ENCODE results near the gene MTNR1B. TPM values are rescaled to one million over a fixed set of nuclear protein-coding genes. Genes with fewer than 3 reads are reported as not detected.

The MTNR1B gene
- total RNA-seq, 1 donor from 2014 or later, result not detected

DNA sequence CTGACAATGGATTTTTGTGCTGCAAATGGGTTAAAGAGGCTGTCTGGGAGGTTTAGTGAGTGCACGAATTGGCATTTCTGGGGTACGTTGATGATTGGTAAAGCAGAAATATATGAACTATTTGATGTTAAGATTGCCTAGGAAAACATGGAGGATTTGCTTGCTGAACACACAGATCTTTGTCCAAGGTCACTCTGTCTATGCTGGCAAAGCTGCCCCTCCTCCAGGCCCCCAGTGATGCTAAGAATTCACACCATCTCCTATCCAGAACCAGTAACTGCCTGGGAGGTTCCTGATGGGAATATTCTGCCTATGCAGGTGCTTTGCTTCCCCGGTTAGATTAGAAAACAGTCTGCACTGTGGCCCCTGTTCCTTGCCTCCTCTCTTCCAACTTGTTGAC, 5.8 kb downstream of the MTNR1B start:
- no peak for ATAC-seq
- DNase-seq (ENCODE audit: low spot score), result no peak
- intact Hi-C loops (cut with DNase I), result no loop called here

DNA sequence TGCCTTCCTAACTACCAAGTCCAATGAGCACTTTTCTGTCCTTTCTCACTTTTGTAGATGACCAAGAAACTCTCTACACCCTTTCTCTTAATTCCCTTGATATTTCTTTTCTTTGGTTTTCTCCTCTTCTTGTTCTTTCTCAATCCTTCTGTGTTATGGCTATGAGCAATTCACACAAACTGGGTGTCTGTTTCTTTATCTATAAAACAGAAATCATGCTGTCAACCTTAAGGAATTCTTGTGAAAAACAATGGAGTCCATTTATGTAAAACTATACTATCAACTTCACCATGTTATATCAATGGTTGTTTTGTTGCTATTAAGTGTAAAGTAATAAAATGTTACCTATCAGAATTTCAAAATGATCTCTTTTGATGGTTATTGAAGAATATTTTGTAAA, 7.2 kb downstream of the MTNR1B start:
- intact Hi-C loops (cut with DNase I), result no loop called here
- DNase-seq (ENCODE audit: low spot score) (no peak), ATAC-seq (no peak)

- intact Hi-C loops (cut with DNase I), result no loop called here
- DNase-seq (ENCODE audit: low spot score) (no peak), ATAC-seq (no peak)
Measured at GRCh38 chr11:92977401-92977800, 8.0 kb downstream of the MTNR1B start.

DNA sequence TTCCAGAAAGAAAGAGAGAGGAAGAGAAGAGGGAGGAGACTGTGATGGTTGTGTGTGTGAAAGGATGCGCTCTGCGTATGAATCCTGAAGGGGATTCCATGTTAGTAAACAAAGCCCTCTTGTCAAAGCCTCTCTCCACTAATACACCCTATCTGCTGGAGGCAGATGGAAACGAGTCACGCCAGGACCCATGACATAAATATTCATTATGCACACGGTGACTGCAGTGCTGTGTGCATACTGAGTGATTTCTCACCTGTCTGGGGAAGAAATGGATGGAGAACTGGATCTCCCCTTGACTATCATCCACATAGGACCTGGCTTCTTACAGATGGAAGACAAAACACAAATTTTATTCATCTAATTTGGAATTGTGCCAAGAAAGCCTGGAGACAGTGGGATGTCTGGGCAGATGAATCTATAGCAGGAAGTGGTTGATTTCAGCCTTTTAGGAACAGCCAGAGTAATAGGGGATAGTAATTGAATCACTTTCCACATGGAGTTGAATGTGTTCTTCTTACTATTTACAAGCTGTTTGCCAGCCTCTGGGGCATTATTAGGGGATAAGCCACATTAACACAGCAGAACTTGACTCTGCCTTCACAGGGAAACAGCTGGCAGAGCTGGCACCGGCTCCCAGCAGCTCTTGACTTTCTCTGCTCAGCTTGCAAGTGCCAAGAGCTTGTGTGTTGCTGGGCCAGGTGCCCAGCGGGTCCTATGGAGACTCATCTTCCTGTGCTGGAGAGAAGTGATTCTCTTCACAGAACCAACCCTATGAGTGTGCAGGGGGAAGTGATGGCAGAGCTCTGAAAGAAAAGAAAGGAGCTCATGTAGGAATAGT, 9.0 kb downstream of the MTNR1B start:
- intact Hi-C loops (cut with DNase I), result no loop called here
- DNase-seq (ENCODE audit: low spot score), result no peak
- ATAC-seq, result no peak

- ATAC-seq (no peak), DNase-seq (ENCODE audit: low spot score) (no peak)
- intact Hi-C loops (cut with DNase I), result no loop called here
Measured at GRCh38 chr11:92979176-92979575, 9.7 kb downstream of the MTNR1B start.

GRCh38 chr11:92980312-92980711, 10.9 kb downstream of the MTNR1B start:
- no peak for ATAC-seq

GRCh38 chr11:92981508-92982043, 12.1 kb downstream of the MTNR1B start:
- no peak for DNase-seq (ENCODE audit: low spot score)
- no peak for ATAC-seq
- intact Hi-C loops (cut with DNase I), result no loop called here

More at GRCh38 chr11:92980312-92980711, 10.9 kb downstream of the MTNR1B start:
- no peak for DNase-seq (ENCODE audit: low spot score)
- intact Hi-C loops (cut with DNase I), result no loop called here

DNA sequence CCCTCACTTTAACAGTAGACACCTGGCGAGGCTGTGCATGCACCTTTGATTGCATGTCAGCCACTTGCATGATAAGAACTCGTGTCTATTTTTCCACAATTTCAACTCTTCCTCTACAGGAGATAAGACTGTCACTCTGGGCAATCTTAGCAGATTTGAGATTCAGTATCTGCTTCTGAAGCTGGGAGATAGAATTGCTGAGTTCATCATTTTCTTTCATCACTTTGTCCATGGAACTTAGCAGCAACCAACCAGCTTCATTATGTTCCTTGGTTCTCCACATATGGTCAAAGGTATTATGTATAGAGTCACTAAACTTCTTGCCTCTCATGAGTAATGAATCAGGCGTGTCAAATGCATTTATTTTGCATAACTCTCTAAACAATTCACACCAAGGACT, 17.1 kb downstream of the MTNR1B start:
- ATAC-seq, result no peak

GRCh38 chr11:92993004-92993403, 23.6 kb downstream of the MTNR1B start:
- ATAC-seq, result no peak
- no peak for DNase-seq (ENCODE audit: low spot score)
- intact Hi-C loops (cut with DNase I), result no loop called here

More for the DNA sequence above, 17.1 kb downstream of the MTNR1B start:
- no peak for DNase-seq (ENCODE audit: low spot score)
- intact Hi-C loops (cut with DNase I), result no loop called here

GRCh38 chr11:93000511-93001476, 31.3 kb downstream of the MTNR1B start:
- ATAC-seq (no peak), DNase-seq (ENCODE audit: low spot score) (no peak)
- intact Hi-C loops (cut with DNase I), result no loop called here

- DNase-seq (ENCODE audit: low spot score) (no peak), ATAC-seq (no peak)
- intact Hi-C loops (cut with DNase I), result no loop called here
Measured at GRCh38 chr11:93001806-93002205, 32.4 kb downstream of the MTNR1B start.

DNA sequence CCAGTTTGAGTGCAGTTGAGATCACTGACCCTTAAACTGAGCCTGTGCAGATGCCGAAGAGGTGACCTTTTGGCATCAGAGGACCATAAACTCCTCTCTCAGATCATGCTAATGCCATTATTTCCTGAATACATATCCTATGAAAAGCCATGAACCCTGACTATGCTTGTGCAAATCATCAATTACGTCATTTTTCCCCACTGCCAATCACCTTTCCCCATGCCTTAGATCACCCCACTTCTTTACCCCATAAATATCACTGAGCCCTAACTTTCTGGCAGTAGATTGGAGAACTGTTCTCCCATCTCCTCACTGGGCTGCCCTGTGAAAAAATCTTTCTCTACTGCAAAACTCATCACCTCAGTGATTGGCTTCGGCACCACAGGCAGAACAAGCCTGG, 32.9 kb downstream of the MTNR1B start:
- no peak for ATAC-seq
- intact Hi-C loops (cut with DNase I), result no loop called here
- DNase-seq (ENCODE audit: low spot score), result no peak

DNA sequence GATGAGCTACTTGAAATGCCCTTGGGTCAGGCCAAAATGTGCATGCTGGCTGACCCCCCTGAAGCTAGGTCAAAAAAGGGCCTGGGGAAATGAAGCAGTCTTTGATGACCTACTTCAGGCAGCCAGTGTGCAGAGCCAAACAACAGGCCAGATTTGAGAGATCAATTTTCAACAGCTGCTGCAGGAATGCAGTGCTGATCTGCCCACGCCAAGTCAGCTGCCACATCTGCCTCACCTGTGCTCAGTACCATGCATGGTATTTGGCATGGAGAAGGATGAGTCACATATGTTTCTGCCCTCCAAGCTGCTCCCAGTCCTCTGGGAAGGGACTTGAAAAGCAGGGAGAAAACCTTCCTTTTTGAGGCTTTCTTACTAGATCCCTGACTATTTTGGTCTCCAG, 35.8 kb downstream of the MTNR1B start:
- intact Hi-C loops (cut with DNase I), result no loop called here

GRCh38 chr11:93013646-93014045, 44.2 kb downstream of the MTNR1B start:
- ATAC-seq (no peak), DNase-seq (ENCODE audit: low spot score) (no peak)
- intact Hi-C loops (cut with DNase I), result no loop called here

More for the DNA sequence above, 35.8 kb downstream of the MTNR1B start:
- ATAC-seq, result no peak
- DNase-seq (ENCODE audit: low spot score), result no peak

- intact Hi-C loops (cut with DNase I), result no loop called here
- DNase-seq (ENCODE audit: low spot score) (no peak), ATAC-seq (no peak)
Measured at GRCh38 chr11:93016595-93016994, 47.1 kb downstream of the MTNR1B start.

DNA sequence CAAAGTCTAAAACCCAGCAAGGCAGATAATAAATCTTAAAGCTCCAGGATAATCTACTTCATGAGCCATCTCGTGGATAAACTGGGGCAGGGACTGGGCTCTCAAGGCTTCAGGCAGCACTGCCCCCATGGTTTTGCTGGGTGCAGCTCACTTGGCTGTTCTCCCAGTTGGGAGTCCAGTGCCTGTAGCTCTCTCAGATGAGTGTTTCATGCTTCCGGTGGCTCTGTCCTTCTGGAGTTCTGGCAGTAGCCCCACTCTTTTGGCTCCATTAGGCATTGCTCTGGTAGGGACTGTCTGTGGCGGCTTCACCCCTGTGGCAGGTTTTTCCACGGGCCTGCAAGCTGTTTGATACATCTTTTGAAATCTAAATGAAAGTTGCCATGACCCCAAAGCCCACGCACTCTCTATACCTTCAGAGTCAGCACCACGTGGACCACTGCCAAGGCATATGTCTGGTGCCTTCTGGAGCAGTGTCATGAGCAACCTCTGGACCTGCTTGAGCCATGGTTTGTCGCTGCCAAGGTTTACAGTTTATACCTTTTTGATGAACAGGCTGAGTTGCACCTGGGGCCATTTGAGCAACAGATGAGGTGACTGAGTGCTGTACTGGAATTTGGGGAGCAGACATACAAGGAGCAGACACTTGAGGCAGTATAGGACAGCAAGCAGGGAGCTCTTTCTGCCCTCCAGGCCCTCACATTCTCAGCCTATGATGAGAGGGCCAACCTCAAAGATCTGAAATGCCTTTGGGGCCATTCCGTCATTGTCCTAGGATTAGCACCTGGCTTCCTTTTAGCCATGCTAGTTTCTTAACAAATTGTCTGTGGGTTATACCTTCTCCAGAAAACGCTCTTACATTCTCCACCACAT, 48.6 kb downstream of the MTNR1B start:
- ATAC-seq (no peak), DNase-seq (ENCODE audit: low spot score) (no peak)
- intact Hi-C loops (cut with DNase I), result no loop called here

DNA sequence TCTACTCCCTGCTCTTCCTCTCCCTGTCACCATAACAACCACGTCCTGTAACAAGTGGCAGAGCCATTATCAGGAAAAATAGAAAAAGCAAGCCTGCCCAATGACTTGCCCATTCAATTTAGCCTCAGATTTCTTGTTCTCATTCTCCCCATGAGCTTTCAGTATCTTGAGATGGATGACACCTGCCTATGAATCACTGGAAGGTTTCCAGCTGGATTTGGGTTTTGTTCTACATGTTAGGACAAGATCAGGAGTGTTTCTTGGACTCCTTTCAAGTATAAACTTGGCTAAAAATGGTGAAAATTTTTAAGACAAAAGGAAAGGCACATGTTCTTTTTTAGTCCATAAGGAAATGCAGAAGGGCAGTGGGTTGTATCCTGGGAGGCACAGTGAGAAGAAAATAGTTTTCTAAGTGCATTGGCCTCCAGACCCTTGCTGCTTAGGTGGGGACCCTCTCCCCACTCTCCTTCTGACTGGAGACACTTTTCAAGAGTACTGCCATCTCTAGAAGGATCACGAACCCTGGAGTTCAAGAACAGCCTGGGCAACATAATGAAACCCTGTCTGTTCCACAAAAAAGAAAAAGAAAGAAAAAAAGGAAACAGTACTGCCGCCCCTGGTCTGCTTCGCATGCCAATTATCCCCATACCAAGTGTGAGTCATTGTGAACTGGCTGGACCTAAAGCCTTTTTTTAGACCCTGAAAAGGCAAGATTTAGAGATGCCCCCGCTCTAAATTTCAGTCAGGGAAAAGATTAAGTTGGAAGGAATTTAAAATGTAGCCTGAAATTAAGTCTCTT, 51.0 kb downstream of the MTNR1B start:
- ATAC-seq, result no peak
- intact Hi-C loops (cut with DNase I), result no loop called here

GRCh38 chr11:93024369-93024768, 54.9 kb downstream of the MTNR1B start:
- DNase-seq (ENCODE audit: low spot score) (no peak), ATAC-seq (no peak)
- intact Hi-C loops (cut with DNase I), result no loop called here

More for the DNA sequence above, 51.0 kb downstream of the MTNR1B start:
- no peak for DNase-seq (ENCODE audit: low spot score)

All from sciatic nerve (tissue), 2 donors.